GM18511 (cell line): ENCODE data around the gene PHACTR1.

Experiments used
- ATAC-seq: cut with Tn5 transposase; IDR thresholded peaks from one replicate; pipeline ENCODE4 v1.9.1; 2021; ENCODE audit warnings: mild to moderate bottlenecking, moderate library complexity; ENCODE audit not compliant: unreplicated experiment

The PHACTR1 gene

GRCh38 chr6:12800120-12800519 is 83.6 kb downstream of the PHACTR1 start:
- no peak for ATAC-seq

GRCh38 chr6:12801141-12801540 is 84.6 kb downstream of the PHACTR1 start:
- ATAC-seq, result no peak

- ATAC-seq, result no peak
Measured at GRCh38 chr6:12802440-12802839, 85.9 kb downstream of the PHACTR1 start.

GRCh38 chr6:12803486-12803885 is 86.9 kb downstream of the PHACTR1 start:
- ATAC-seq, result no peak

- no peak for ATAC-seq
Measured at GRCh38 chr6:12804952-12805645, 88.5 kb downstream of the PHACTR1 start.

GRCh38 chr6:12806136-12806535 is 89.6 kb downstream of the PHACTR1 start:
- no peak for ATAC-seq

GRCh38 chr6:12806796-12807195 is 90.2 kb downstream of the PHACTR1 start:
- ATAC-seq, result no peak

- ATAC-seq, result no peak
Measured at GRCh38 chr6:12811519-12811918, 95.0 kb downstream of the PHACTR1 start.

GRCh38 chr6:12813321-12813720 is 96.8 kb downstream of the PHACTR1 start:
- ATAC-seq, result no peak

- no peak for ATAC-seq
Measured at GRCh38 chr6:12814015-12814414, 97.4 kb downstream of the PHACTR1 start.

- no peak for ATAC-seq
Measured at GRCh38 chr6:12815089-12815488, 98.5 kb downstream of the PHACTR1 start.

GRCh38 chr6:12815884-12816600 is 99.5 kb downstream of the PHACTR1 start:
- ATAC-seq, result no peak

GRCh38 chr6:12818324-12818723 is 101.8 kb downstream of the PHACTR1 start:
- ATAC-seq, result no peak

GRCh38 chr6:12823847-12824246 is 107.3 kb downstream of the PHACTR1 start:
- no peak for ATAC-seq

- no peak for ATAC-seq
Measured at GRCh38 chr6:12826584-12826983, 110.0 kb downstream of the PHACTR1 start.

- ATAC-seq, result no peak
Measured at GRCh38 chr6:12827921-12828320, 111.4 kb downstream of the PHACTR1 start.

- ATAC-seq, result no peak
Measured at GRCh38 chr6:12832226-12832735, 115.7 kb downstream of the PHACTR1 start.

- no peak for ATAC-seq
Measured at GRCh38 chr6:12836009-12836408, 119.4 kb downstream of the PHACTR1 start.

- no peak for ATAC-seq
Measured at GRCh38 chr6:12841619-12842018, 125.1 kb downstream of the PHACTR1 start.

- no peak for ATAC-seq
Measured at GRCh38 chr6:12842114-12842513, 125.5 kb downstream of the PHACTR1 start.

- no peak for ATAC-seq
Measured at GRCh38 chr6:12842658-12843057, 126.1 kb downstream of the PHACTR1 start.
